Pancreas (tissue), 10 donors: ENCODE measurements around the gene OR56A3. TPM values are rescaled to one million over a fixed set of nuclear protein-coding genes. Genes with fewer than 3 reads are reported as not detected.

Source experiments
- ATAC-seq, 4 donors: fragments of 200-7000 bp; cut with Tn5 transposase; one replicate each; pipeline versions ENCODE4 v1.8.0 to v1.9.1; 2020; ENCODE audit warnings: mild to moderate bottlenecking in 4 of 4, moderate library complexity in 4 of 4
- DNase-seq, 6 donors: peaks; one replicate each; pipeline ENCODE4 v3.0.0-alpha.2; 2020
- FAIRE-seq: peaks from 2 replicates; lab custom pipeline; 2012; peaks lifted over from hg19 to GRCh38; lab: Jason Lieb, UNC
- H3K27ac ChIP-seq, 4 donors: fragments of 200-600 bp; sonication (generic); 1 replicate in 3 of 4; 2 replicates in 1 of 4; pipeline versions ENCODE4 v1.5.0 to v1.8.0; 2020
- H3K27me3 ChIP-seq, 4 donors: fragments of 200-600 bp; one replicate each; pipeline ENCODE4 v1.8.0; 2021
- H3K36me3 ChIP-seq, 3 donors: fragments of 200-600 bp; sonication (generic) in 1 of 3; one replicate each; pipeline versions ENCODE4 v1.5.0 to v1.8.0; 2020 to 2021
- H3K4me1 ChIP-seq, 3 donors: fragments of 200-600 bp; one replicate each; pipeline ENCODE4 v1.8.0; 2021
- H3K4me3 ChIP-seq, 4 donors: fragments of 200-600 bp; sonication (generic) in 2 of 4; one replicate each; pipeline versions ENCODE4 v1.5.0 to v1.8.0; 2020 to 2021
- H3K9me3 ChIP-seq, 4 donors: fragments of 200-600 bp; one replicate each; pipeline ENCODE4 v1.8.0; 2021
- CTCF ChIP-seq, 4 donors: fragments of 200-600 bp; sonication (generic) in 3 of 4; IDR thresholded peaks; one replicate each; pipeline versions ENCODE4 v1.5.0 to v1.8.0; 2021; ENCODE audit warnings: antibody characterized with exemption in 4 of 4
- WGBS, 2 donors: extraction: QIAGEN DNeasy Blood & Tissue Kit; methylation state at CpG; one replicate each; pipeline ENCODE4 v1.1.7; 2013; 5-methylcytosine and 5-hydroxymethylcytosine counted together
- intact Hi-C, 3 donors: fragments of 100-400 bp; cut with DNase I; formaldehyde crosslinking; loops; one replicate each; pipeline versions ENCODE4 v1.11.1 to v1.14.2; 2022
- polyA plus RNA-seq, 2 donors: library from polyadenylated mRNA; stranded (reverse); fragments of 200-250 nt; gene quantifications; one replicate each; pipeline ENCODE4 v1.2.3, GENCODE V29; 2013
- total RNA-seq, 6 donors: library from RNA; stranded (reverse); fragmentation: NEBNext Ultra II Directional in 4 of 6; extraction: Animal tissue kit (Norgen Biotek cat#: 25700) in 4 of 6; gene quantifications; one replicate each; pipeline versions ENCODE4 v1.2.1 to v1.2.4, GENCODE V29; 2021 to 2023
- donor health status: healthy with polysubstance abuse.
- donor health status: DM: no; HTN: no; CAD: no; lungs with moderate emphysema.
- donor health status: DM: no; HTN: no; CAD: no.
- donor health status: control.
- donor health status: control.
- donor health status: Bipolar disorder and iron deficiency.
- donor health status: DM: yes; HTN: yes; CAD: no.
- donor health status: DM: no; HTN: no; CAD: no.
- donor health status: DM: no; HTN: no; CAD: no.
- donor health status: DM: yes; HTN: yes; CAD: no.

The OR56A3 gene
- total and polyA plus RNA-seq, 8 donors: not detected

- TF ChIP-seq CTCF (IDR thresholded peaks at IDR 0.05): no peak
- H3K27ac ChIP-seq: no peak overlapping the region
- no peaks in the 10 kb centered on the region for H3K9me3 ChIP-seq
- ATAC-seq (no peak), DNase-seq (no peak), FAIRE-seq (no peak)
- no peaks in the 10 kb centered on the region for H3K27me3 ChIP-seq
- no peaks in the 10 kb centered on the region for H3K4me1 ChIP-seq
- intact Hi-C loops: no loop called here
- no peak overlapping the region for H3K4me3 ChIP-seq
- WGBS, 2 donors: 79 to 89% methylated on average over 19 of the region's 19 CpGs
- H3K36me3 ChIP-seq: no peaks in the 10 kb centered on the region
Observed at GRCh38 chr11:5930614-5931013, 11.4 kb upstream of the OR56A3 start.

GRCh38 chr11:5931061-5931460 lies 11.0 kb upstream of the OR56A3 start:
- H3K27ac ChIP-seq: no peak overlapping the region
- DNase-seq: no peak
- no peaks in the 10 kb centered on the region for H3K36me3 ChIP-seq
- no peaks in the 10 kb centered on the region for H3K9me3 ChIP-seq
- H3K4me3 ChIP-seq: no peak overlapping the region
- WGBS, 2 donors: 78 to 91% methylated on average over 8 of the region's 8 CpGs
- TF ChIP-seq CTCF (IDR thresholded peaks at IDR 0.05): no peak
- intact Hi-C loops: no loop called here
- ATAC-seq: no peak
- H3K4me1 ChIP-seq: no peaks in the 10 kb centered on the region
- H3K27me3 ChIP-seq: no peaks in the 10 kb centered on the region
- FAIRE-seq: no peak

GRCh38 chr11:5932671-5933070 lies 9.4 kb upstream of the OR56A3 start:
- no peak for DNase-seq
- Histone ChIP-seq H3K4me1 (no peaks in the 10 kb centered on the region), H3K4me3 (no peak overlapping the region), H3K36me3 (no peaks in the 10 kb centered on the region), H3K27me3 (no peaks in the 10 kb centered on the region), H3K27ac (no peak overlapping the region), H3K9me3 (no peaks in the 10 kb centered on the region)
- intact Hi-C loops: no loop called here
- no peak for ATAC-seq
- TF ChIP-seq CTCF (IDR thresholded peaks at IDR 0.05): no peak
- 87 to 90% methylated on average over 11 of the region's 11 CpGs for WGBS, 2 donors
- FAIRE-seq: no peak

- no peak for ATAC-seq
- no peaks in the 10 kb centered on the region for H3K27me3 ChIP-seq
- no peak for FAIRE-seq
- no peak for DNase-seq
- TF ChIP-seq CTCF (IDR thresholded peaks at IDR 0.05): no peak
- WGBS, 2 donors: 83 to 84% methylated on average over 10 of the region's 10 CpGs
- no peaks in the 10 kb centered on the region for H3K9me3 ChIP-seq
- no peak overlapping the region for H3K4me3 ChIP-seq
- H3K4me1 ChIP-seq: no peaks in the 10 kb centered on the region
- H3K27ac ChIP-seq: no peak overlapping the region
- intact Hi-C loops: no loop called here
- H3K36me3 ChIP-seq: no peaks in the 10 kb centered on the region
Observed at GRCh38 chr11:5933116-5933515, 8.9 kb upstream of the OR56A3 start.

GRCh38 chr11:5937868-5938602 lies 4.0 kb upstream of the OR56A3 start:
- H3K27ac ChIP-seq: no peak overlapping the region
- H3K27me3 ChIP-seq: no peaks in the 10 kb centered on the region
- DNase-seq: no peak
- no peak for ATAC-seq
- intact Hi-C loops: no loop called here
- no peaks in the 10 kb centered on the region for H3K36me3 ChIP-seq
- no peak for FAIRE-seq
- TF ChIP-seq CTCF (IDR thresholded peaks at IDR 0.05): no peak
- H3K4me1 ChIP-seq: no peaks in the 10 kb centered on the region
- H3K9me3 ChIP-seq: no peaks in the 10 kb centered on the region
- WGBS, 2 donors: 78 to 86% methylated on average over 39 of the region's 39 CpGs
- H3K4me3 ChIP-seq: no peak overlapping the region
